IPS DF 6.9 (cell line): ENCODE data around the gene AGT.

Experiments
- DNase-seq: peaks from one replicate; pipeline ENCODE4 v3.0.0-alpha.2; 2013; ENCODE audit warnings: low read depth, low spot score
- H3K27ac ChIP-seq: one replicate; pipeline ENCODE4 v1.5.1; 2013; ENCODE audit warnings: low read length, control low read depth
- H3K27me3 ChIP-seq: 2 replicates; pipeline ENCODE4 v1.6.1; 2013; ENCODE audit warnings: mild to moderate bottlenecking, low read length; ENCODE audit not compliant: control insufficient read depth, insufficient read depth
- H3K36me3 ChIP-seq: 2 replicates; pipeline ENCODE4 v1.6.1; 2013; ENCODE audit warnings: low read length; ENCODE audit not compliant: control insufficient read depth, insufficient read depth
- H3K4me1 ChIP-seq: 2 replicates; pipeline ENCODE4 v1.6.1; 2013; ENCODE audit warnings: low read length; ENCODE audit not compliant: control insufficient read depth, insufficient read depth
- H3K4me3 ChIP-seq: 2 replicates; pipeline ENCODE4 v1.5.1; 2013; ENCODE audit warnings: mild to moderate bottlenecking, low read length
- H3K9me3 ChIP-seq: 2 replicates; pipeline ENCODE4 v1.6.1; 2013; ENCODE audit warnings: low read length, inconsistent platforms; ENCODE audit not compliant: control insufficient read depth, insufficient read depth
- WGBS: extraction: QIAGEN DNeasy Blood & Tissue Kit; methylation state at CpG from one replicate; pipeline ENCODE4 v1.1.7; 2013; ENCODE audit warnings: mixed read lengths, missing lambda C conversion rate; ENCODE audit not compliant: insufficient read length, insufficient coverage; 5-methylcytosine and 5-hydroxymethylcytosine counted together

Gene AGT

DNA sequence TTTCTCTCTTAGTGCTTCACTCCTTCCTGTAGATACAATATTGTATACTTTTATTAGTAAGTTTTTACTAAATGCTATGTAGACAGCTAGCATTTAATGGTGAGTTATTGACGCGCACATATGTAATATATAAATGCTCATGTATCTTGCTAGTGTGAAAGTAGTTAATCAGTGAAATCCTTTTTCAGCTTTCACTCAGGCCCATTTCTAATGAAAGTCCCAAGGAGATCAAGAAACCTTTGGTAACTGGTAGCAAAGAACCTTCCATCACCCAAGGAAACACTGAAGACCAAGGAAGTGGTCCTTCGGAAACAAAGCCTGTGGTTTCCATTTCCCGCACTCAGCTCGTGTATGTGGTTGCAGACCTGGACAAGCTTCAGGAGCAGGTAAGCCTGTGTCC is 27.2 kb downstream of the AGT start:
- Histone ChIP-seq H3K27me3 (no peaks in the 10 kb centered on the region), H3K27ac (no peak overlapping the region), H3K36me3 (peaks cover 31% of the 10 kb centered on the region), H3K9me3 (no peaks in the 10 kb centered on the region), H3K4me1 (no peaks in the 10 kb centered on the region), H3K4me3 (no peak overlapping the region)
- DNase-seq, result no peak
- no CpG with 5 or more reads among the region's 5 CpGs for WGBS

DNA sequence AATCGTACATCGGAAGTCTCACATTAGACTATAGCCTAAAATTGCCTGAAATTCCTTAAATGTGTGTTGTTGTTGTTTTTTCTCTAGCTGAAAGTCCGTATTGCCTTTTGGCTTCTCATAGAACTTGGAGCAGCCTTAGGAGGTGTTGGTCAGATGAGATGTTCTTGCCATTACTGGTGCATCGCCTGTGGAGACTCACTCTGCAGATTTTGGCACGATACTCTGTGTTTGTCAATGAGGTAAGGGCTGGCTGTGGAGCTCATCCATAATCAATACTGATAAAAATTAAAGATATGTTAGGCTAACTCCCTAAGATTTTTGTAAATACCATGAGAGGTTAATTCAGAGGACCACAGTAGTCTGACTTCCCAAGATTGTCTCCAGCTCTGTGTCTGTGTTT is 28.9 kb downstream of the AGT start:
- H3K27ac ChIP-seq, result no peak overlapping the region
- no peaks in the 10 kb centered on the region for H3K9me3 ChIP-seq
- H3K27me3 ChIP-seq, result no peaks in the 10 kb centered on the region
- WGBS, result no CpG with 5 or more reads among the region's 5 CpGs
- H3K4me1 ChIP-seq, result no peaks in the 10 kb centered on the region
- H3K36me3 ChIP-seq, result peaks cover 26% of the 10 kb centered on the region
- no peak for DNase-seq
- no peak overlapping the region for H3K4me3 ChIP-seq

DNA sequence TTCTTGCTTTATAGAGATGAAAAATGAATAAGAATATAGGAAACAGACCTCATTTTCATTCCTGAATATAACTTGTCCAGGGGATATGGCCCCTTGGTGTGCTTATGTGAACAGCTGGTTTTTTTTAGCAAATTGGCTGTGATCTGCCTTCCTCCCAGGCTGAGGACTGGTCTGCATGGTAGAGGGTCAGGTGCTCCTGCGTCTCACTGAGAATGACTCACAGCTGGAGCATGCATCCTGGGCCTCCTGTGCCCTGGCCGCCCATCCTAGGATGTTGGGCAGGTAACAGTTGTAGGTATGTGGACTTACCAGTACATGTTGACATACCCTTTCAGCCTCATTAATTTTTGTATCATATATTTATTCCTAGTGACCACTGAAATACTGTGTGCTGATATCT is 29.8 kb downstream of the AGT start:
- H3K27ac ChIP-seq, result no peak overlapping the region
- H3K4me3 ChIP-seq, result no peak overlapping the region
- H3K4me1 ChIP-seq, result no peaks in the 10 kb centered on the region
- H3K27me3 ChIP-seq, result no peaks in the 10 kb centered on the region
- H3K36me3 ChIP-seq, result peaks cover 19% of the 10 kb centered on the region; the same call in 1 of the 2 replicates
- DNase-seq, result no peak
- no CpG with 5 or more reads among the region's 2 CpGs for WGBS
- H3K9me3 ChIP-seq, result no peaks in the 10 kb centered on the region

DNA sequence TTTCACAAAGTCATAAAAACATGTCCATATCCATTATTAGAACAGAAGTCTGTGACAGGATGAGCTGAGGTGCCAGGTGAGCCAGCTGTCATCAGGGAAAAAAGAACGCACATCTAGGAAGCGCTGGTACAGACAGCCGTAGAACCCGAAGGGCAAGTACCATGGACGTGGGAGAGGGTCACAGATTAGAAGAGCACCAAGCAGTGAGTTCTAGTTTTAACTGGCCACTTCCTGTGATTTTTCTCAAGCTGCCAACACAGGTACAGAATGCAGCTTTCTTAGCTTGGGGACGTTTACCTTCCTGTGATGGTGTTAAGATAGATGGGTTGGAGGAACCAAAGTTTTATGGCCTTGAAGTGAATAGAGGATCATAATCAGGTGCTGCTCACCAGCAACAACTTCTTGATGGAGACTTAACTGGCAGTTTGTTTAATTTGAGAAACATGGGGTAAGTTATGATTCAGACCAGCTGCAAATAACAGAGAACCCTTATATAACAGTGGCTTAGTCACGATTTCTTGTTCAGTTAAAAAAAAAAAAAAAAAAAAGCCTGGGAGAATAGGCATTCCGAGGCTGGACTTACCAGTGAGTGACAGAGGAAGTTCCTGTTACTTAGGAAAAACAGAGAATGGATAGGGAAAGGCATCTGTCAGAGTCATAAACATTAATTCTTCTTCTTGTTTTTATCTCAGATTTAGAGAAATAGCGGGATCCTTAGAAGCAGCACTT is 30.9 kb downstream of the AGT start:
- DNase-seq, result no peak
- Histone ChIP-seq H3K4me3 (no peak overlapping the region), H3K4me1 (no peaks in the 10 kb centered on the region), H3K36me3 (peaks cover 17% of the 10 kb centered on the region; the same call in 1 of the 2 replicates), H3K27me3 (no peaks in the 10 kb centered on the region), H3K27ac (no peak overlapping the region), H3K9me3 (no peaks in the 10 kb centered on the region)
- no CpG with 5 or more reads among the region's 9 CpGs for WGBS

DNA sequence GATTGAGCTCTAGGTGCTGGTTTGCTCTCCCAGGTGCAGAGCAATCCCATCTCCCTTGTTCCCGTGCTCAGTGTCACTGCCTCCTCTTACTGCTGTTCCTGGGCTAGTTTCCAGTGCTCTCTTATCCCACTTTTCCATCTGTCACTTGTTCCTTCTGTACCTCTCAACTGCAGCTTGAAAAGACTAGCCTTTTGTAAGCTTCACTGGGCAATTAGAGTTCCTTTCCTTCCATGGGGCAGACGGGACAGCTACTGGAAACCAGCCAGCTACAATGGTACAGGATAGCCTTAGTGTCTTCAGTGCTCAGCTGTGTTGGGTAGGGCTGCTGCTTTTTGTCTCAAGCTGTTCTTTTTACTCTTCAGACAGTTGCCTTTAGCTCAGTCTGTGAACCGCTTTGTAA is 31.6 kb downstream of the AGT start:
- H3K36me3 ChIP-seq, result peaks cover 17% of the 10 kb centered on the region; the same call in 1 of the 2 replicates
- WGBS, result no CpG with 5 or more reads among the region's 3 CpGs
- no peak overlapping the region for H3K27ac ChIP-seq
- no peaks in the 10 kb centered on the region for H3K9me3 ChIP-seq
- no peak for DNase-seq
- H3K4me1 ChIP-seq, result no peaks in the 10 kb centered on the region
- no peaks in the 10 kb centered on the region for H3K27me3 ChIP-seq
- no peak overlapping the region for H3K4me3 ChIP-seq

DNA sequence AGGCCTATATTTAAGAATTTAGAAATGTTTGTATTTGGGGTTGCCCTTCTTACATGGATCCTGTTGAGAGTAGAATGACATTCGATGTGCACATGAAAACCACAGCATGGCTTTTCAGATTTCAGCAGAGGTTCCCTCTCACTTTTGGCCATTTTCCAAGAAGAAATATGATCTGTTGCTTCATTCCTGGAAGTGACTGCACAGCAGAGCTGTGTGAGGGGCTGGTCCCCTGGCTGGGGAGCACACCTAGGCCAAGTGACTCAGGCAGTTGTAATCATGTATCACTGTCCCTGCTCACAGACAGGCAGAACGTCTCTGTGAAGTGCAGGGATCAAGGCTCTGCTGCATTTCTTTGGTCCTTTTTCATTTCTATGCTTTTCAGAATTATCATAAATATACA is 32.3 kb downstream of the AGT start:
- WGBS, result no CpG with 5 or more reads among the region's 2 CpGs
- Histone ChIP-seq H3K4me1 (no peaks in the 10 kb centered on the region), H3K9me3 (no peaks in the 10 kb centered on the region), H3K27ac (no peak overlapping the region), H3K4me3 (no peak overlapping the region), H3K36me3 (peaks cover 15% of the 10 kb centered on the region; the same call in 1 of the 2 replicates), H3K27me3 (no peaks in the 10 kb centered on the region)
- no peak for DNase-seq

DNA sequence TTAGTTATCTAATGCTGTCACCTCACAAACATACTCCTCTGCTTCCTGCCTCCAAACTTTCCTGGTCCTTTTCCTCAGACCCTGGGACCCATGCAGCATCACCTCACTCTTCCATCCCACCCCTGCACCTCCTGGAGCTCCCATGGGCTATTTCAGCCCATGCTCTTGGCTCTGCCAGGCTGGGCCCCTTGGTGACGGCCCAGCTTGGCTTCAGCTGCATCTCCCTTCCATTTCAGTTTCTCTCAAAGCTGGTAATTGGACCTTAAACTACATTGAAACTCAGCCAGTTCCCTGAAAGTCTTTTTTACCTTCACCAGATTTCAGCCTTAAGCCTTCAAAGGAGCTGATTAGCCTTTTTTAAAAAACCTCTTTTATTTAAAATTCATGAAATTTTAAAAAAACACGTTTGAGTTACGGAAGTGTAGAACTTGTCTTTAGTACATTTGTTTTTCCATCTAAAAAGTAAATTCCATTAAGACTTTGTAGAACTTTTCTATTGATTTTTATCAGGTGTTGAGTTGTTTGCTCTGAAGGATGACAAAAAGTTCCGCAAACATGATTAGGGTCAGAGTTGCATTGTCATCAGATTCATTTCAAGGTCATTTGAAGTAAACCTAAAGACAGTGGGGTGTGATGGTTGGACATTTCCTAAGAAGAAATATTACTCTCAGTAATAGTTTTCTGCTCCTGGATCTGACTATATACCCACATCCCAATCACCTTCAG is 33.5 kb downstream of the AGT start:
- peaks cover 15% of the 10 kb centered on the region; the same call in 1 of the 2 replicates for H3K36me3 ChIP-seq
- H3K27ac ChIP-seq, result no peak overlapping the region
- WGBS, result no CpG with 5 or more reads among the region's 4 CpGs
- DNase-seq, result no peak
- no peaks in the 10 kb centered on the region for H3K4me1 ChIP-seq
- no peak overlapping the region for H3K4me3 ChIP-seq
- H3K27me3 ChIP-seq, result no peaks in the 10 kb centered on the region
- no peaks in the 10 kb centered on the region for H3K9me3 ChIP-seq

DNA sequence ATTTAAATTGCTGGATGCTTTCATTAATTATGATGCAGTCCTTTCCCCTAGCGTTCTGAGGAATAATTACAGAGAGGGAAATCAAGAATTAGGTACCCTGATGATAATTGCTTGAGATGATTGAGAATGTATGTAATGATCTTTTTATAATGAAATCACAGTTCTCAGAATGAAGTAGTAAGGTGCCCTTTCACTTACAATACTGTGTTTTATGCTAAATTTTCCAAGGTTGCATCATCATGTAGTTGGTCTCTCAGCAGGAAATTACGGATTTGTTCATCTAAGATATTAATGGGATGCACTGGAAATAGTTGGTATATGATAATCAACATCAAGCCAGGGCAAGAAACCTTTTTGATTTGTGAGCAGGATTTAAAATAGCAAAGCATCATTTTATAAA is 34.1 kb downstream of the AGT start:
- Histone ChIP-seq H3K9me3 (no peaks in the 10 kb centered on the region), H3K27ac (no peak overlapping the region), H3K4me3 (no peak overlapping the region), H3K36me3 (peaks cover 12% of the 10 kb centered on the region; the same call in 1 of the 2 replicates), H3K27me3 (no peaks in the 10 kb centered on the region), H3K4me1 (no peaks in the 10 kb centered on the region)
- no CpG with 5 or more reads among the region's 2 CpGs for WGBS
- DNase-seq, result no peak

DNA sequence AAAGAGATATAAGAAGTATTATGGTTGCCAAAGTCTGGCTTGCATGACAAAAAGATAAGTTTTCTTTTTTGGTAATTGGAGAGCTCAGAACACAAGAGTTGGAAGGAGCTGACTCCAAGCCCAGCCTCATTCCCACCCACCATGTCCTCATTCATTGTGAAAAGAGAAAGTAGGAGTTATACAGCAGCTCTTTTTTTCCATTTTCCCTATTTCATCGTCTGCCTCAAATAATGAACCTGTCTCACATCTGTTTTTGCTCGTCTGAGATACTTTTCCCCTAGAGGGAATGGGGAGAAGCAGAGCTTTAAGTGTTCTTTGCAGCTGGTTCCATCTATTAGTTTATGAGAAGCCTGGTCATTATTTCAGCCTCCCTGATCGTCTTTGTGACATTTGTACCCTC is 34.7 kb downstream of the AGT start:
- no peaks in the 10 kb centered on the region for H3K27me3 ChIP-seq
- H3K9me3 ChIP-seq, result no peaks in the 10 kb centered on the region
- no peaks in the 10 kb centered on the region for H3K4me1 ChIP-seq
- no peak overlapping the region for H3K27ac ChIP-seq
- no peak for DNase-seq
- WGBS, result no CpG with 5 or more reads among the region's 3 CpGs
- H3K4me3 ChIP-seq, result no peak overlapping the region
- H3K36me3 ChIP-seq, result peaks cover 9% of the 10 kb centered on the region; the same call in 1 of the 2 replicates

DNA sequence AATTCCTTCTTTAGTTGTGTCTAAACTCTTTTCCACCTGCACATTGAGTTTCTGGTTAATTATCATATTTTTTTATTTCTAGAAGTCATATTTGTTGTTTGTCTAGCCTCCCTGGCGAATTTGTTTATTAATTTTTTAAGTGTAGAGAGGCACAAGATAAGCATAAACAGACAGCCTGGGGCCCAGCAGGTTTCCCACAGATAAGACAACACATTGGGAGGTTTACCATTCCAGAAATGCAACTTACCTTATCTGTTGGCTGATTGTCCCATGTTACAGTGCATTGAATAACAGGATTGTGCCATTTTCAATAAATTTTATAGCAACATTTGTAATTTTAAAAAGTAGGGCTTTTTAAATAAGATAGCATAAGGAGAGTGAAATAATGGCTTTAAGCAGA is 36.7 kb downstream of the AGT start:
- H3K36me3 ChIP-seq, result peaks cover 8% of the 10 kb centered on the region; the same call in 1 of the 2 replicates
- H3K27me3 ChIP-seq, result no peaks in the 10 kb centered on the region
- H3K9me3 ChIP-seq, result no peaks in the 10 kb centered on the region
- no peak overlapping the region for H3K27ac ChIP-seq
- no peaks in the 10 kb centered on the region for H3K4me1 ChIP-seq
- DNase-seq, result no peak
- WGBS, result no CpG with 5 or more reads among the region's 1 CpG
- H3K4me3 ChIP-seq, result no peak overlapping the region
